ENCODE data around the gene EVI5. TPM values are rescaled to one million over a fixed set of nuclear protein-coding genes. Genes with fewer than 3 reads are reported as not detected.

Gene EVI5
- total RNA-seq, 4 donors from 2014 or later: 24.9 to 47.8 (median 28.5) TPM

GRCh38 chr1:92571578-92571977 lies 213.3 kb downstream of the EVI5 start:
- no peak for TF ChIP-seq CTCF (IDR thresholded peaks at IDR 0.05; ENCODE audit: low read depth)

GRCh38 chr1:92567211-92567868 lies 217.6 kb downstream of the EVI5 start:
- TF ChIP-seq CTCF (IDR thresholded peaks at IDR 0.05; ENCODE audit: low read depth): no peak

GRCh38 chr1:92563457-92564216 lies 221.3 kb downstream of the EVI5 start:
- no peak for TF ChIP-seq CTCF (IDR thresholded peaks at IDR 0.05; ENCODE audit: low read depth)

GRCh38 chr1:92556350-92556749 lies 228.6 kb downstream of the EVI5 start:
- TF ChIP-seq CTCF (IDR thresholded peaks at IDR 0.05; ENCODE audit: low read depth): no peak

GRCh38 chr1:92554216-92554615 lies 230.7 kb downstream of the EVI5 start:
- no peak for TF ChIP-seq CTCF (IDR thresholded peaks at IDR 0.05; ENCODE audit: low read depth)

GRCh38 chr1:92551916-92552315 lies 233.0 kb downstream of the EVI5 start:
- TF ChIP-seq CTCF (IDR thresholded peaks at IDR 0.05; ENCODE audit: low read depth): no peak

- TF ChIP-seq CTCF (IDR thresholded peaks at IDR 0.05; ENCODE audit: low read depth): no peak
These were observed 240.1 kb downstream of the EVI5 start for GRCh38 chr1:92544756-92545165.

Measured in subcutaneous adipose tissue (tissue), 4 donors.